Measurements from ENCODE around the gene SMIM36.

DNA sequence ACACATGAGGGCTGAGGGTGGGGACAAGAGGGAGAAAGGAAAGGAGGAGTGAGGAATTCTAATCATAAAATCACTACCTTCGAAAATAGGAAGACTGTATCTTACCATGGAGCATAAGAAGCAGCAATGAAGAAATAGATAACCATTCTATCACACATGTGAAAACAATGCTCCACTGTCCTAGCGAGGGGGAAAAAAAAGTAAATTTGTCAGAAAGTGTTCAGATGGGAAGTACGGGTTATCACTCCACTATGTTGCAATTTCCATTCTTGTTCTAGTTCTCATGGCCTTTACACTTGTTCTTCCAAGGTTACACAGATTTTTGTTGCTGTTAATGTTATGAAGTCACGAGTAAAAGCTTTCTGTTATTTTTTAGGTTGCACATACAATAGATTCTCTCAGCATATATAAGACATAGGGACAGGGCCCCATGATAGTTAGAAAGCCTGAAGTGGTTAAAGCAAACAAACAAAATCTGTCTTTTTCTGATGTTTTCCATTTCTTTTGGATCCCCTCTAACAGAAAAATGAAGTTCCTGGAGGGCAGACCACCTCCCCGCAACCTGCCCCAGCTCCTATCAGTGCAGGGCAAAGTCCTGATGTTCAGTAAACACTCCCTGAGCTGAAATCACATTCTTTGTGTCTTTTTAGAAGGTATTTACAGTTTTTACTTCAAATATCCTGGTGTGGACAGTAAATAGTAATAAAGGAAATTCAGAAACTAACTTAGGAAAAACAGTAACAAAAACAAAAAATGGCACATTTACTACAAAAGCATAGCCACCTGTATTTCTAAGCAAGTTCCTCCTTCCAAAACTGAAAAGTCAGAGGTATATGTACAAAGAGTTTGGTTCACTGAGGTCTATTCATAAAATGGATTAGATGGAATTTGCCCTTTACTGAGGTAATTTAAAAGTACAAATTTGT, 103.3 kb downstream of the SMIM36 start:
- TF ChIP-seq POLR2A (IDR thresholded peaks at IDR 0.05; ENCODE audit: low read length) (no peak), GATA1 (IDR thresholded peaks at IDR 0.05; ENCODE audit: low read depth, low read length) (no peak)

Data from erythroblast (primary cell).